ENCODE data around the gene CHCHD4.

The CHCHD4 gene

GRCh38 chr3:14128724-14129123, 4.1 kb upstream of the CHCHD4 start:
- DNase-seq (ENCODE audit: low read depth) = no peak
- no peak overlapping the region for H3K4me3 ChIP-seq (ENCODE audit: control insufficient read depth, low read depth, low read length)
- no peak for TF ChIP-seq CTCF (IDR thresholded peaks at IDR 0.05; ENCODE audit: control insufficient read depth, insufficient read depth, low read depth, low read length, missing control alignments)

DNA sequence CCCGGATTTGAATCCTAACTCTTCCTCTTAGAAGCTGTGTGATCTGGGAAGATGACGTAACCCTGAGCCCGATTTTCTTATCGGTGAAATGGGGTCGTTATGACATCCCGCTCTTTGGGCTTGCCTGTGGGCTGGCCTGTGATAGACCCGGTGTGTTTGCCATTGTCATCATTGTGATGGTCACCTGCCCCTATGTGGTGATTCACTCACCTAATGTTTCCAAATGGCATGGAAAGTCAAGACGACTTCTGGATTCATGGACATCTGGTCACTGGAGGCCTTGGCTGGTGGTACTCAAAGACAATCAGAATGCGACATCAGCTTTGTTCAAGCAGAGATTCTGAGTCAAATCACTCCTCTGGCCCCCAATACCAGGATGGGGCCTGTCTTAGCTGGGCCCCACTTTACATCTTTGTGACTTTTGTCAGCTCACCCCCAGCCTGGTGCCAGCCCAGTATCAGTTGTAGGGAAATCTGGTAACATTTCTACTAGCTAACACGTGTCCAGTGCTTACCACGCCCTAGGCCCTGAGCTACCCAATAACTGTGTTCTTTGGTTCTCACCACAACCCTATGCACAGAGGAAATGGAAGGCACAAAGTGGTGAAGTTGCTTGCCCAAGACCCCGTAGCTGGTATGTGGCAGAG, 3.0 kb upstream of the CHCHD4 start:
- H3K4me3 ChIP-seq (ENCODE audit: control insufficient read depth, low read depth, low read length) = no peak overlapping the region
- no peak for DNase-seq (ENCODE audit: low read depth)
- TF ChIP-seq CTCF (IDR thresholded peaks at IDR 0.05; ENCODE audit: control insufficient read depth, insufficient read depth, low read depth, low read length, missing control alignments) = no peak

DNA sequence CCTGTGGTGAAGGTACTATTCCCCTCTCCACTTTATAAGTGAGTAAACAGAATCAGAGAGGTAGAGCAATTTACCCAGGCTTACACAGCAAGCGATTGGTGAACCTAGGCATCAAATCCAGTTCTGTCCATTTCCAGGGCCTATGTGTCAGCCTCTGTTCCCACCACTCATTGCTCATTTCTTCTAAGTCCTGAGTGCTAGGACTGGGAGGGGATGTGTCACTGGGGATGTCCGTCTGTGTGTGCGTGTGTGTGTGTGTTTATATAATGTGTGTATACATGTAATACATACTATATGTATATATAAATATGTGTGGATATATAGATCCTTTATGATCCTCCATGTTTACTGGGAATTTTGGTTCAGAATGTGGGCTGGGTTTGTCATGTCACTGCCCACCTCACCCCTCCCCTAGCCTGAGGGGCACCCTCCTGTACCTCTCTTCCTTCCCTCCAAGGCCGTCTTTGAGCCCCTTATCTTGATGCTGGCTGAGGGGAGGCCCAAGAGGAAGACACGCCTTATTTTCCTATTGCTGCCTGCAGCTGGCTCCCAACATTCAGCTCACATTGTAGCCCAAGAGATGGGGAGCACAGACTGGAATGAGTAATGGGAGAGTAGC, 2.3 kb upstream of the CHCHD4 start:
- no peak for DNase-seq (ENCODE audit: low read depth)
- no peak for TF ChIP-seq CTCF (IDR thresholded peaks at IDR 0.05; ENCODE audit: control insufficient read depth, insufficient read depth, low read depth, low read length, missing control alignments)
- H3K4me3 ChIP-seq (ENCODE audit: control insufficient read depth, low read depth, low read length) = no peak overlapping the region

DNA sequence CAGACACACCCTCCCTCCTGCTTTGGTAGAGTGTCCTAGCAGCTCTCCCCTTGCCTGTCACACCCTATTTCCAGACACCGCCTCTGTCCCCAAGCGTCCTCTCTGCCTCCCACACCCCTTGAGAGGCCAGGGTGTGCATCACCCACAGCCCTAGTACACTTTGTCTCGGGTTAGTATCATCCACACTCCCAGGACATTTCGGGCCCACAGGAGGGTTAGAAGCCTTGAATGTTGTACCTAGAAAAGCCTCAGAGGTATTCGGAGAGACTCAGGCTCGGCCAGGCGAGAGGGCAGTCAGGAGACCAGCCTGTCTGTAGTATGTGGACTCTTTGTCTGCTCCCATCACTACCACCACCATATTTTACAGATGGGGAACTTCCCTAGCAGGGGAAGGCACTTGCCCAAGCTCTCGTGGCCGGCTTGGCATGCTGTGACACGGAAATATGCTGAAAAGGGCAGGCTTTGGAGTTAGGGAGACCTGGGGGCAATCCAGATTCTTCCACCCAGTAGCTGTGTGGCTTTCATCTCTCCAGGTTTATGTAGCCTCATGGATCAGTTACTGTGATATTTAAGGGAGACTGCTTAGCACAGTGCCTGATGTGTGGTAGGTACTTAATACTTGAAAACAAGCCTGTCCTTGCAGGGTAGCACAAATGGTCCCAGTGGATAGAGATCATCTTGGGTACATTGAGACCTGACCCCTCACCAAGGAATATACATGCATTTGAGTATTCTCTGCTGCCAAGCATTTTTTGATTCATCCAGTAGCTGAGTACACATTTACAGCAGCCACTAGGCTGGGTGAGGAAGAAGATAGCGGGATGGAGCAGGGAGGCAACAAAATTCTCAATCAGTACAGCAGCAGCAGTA, 1.6 kb upstream of the CHCHD4 start:
- TF ChIP-seq CTCF (IDR thresholded peaks at IDR 0.05; ENCODE audit: control insufficient read depth, insufficient read depth, low read depth, low read length, missing control alignments) = no peak
- H3K4me3 ChIP-seq (ENCODE audit: control insufficient read depth, low read depth, low read length) = peak overlapping the region; percentile 83
- DNase-seq (ENCODE audit: low read depth) = no peak

GRCh38 chr3:14125193-14126016, 735 bp upstream of the CHCHD4 start:
- peak; percentile 86 for DNase-seq (ENCODE audit: low read depth)
- peak; percentile 12 for TF ChIP-seq CTCF (IDR thresholded peaks at IDR 0.05; ENCODE audit: control insufficient read depth, insufficient read depth, low read depth, low read length, missing control alignments)
- peak overlapping the region; percentile 83 for H3K4me3 ChIP-seq (ENCODE audit: control insufficient read depth, low read depth, low read length)

DNA sequence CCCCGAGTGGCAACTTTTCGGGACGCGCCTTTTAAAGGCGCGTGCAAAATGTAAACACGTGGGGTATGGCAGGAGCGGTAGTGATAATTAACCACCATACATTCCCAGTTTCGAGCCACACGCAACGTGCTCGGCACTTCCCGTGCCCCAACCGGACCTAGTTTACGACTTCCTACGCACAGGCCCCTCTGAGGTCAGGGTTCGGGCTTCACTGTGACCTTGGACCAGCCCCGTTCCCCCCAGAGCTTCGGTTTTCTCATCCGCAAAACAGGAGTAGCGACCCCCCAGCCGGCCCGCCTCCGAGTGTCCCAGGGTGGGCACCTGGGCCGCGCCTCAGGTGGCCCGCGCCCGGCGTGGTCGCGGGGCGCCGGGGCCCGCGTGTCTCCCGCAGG, 451 bp downstream of the CHCHD4 start:
- H3K4me3 ChIP-seq (ENCODE audit: control insufficient read depth, low read depth, low read length) = peak overlapping the region; percentile 83
- TF ChIP-seq CTCF (IDR thresholded peaks at IDR 0.05; ENCODE audit: control insufficient read depth, insufficient read depth, low read depth, low read length, missing control alignments) = no peak
- no peak for DNase-seq (ENCODE audit: low read depth)

All from AG09309 (cell line).